ENCODE measurements around the gene EIF4G3.

Gene EIF4G3

DNA sequence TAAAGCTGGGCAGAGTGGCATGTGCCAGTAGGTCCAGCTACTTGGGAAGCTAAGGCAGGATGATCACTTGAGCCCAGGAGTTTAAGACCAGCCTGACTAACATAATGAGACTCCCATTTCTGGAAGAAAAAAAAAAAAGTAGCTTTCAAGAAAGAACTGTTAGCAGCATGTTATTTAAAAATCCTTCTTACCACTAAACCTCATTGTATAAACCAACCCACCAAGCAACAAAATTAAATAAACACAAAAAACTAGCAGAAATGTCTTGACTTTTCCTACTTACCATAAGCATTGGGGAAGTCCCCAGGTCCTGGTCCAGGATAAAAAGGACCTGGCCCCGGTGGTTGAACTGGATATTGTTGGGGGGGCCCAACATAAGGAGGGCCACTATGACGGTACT lies 196.6 kb downstream of the EIF4G3 start:
- no peak overlapping the region for H3K4me3 ChIP-seq (ENCODE audit: low read length)
- H3K79me2 ChIP-seq (ENCODE audit: control insufficient read depth, low read length): no peaks in the 10 kb centered on the region; the same call in 1 of the 2 replicates
- H3K36me3 ChIP-seq (ENCODE audit: control insufficient read depth, low read length): peaks cover 10% of the 10 kb centered on the region
- no peaks in the 10 kb centered on the region for H3K27me3 ChIP-seq (ENCODE audit: control insufficient read depth, low read length)
- no peak overlapping the region for H3K27ac ChIP-seq (ENCODE audit: low read depth, low read length)
- no peaks in the 10 kb centered on the region for H3K9me2 ChIP-seq (replicated peaks; ENCODE audit: control insufficient read depth, low read length)
- H4K20me1 ChIP-seq (ENCODE audit: control insufficient read depth, insufficient read depth, low read depth, low read length): no peaks in the 10 kb centered on the region
- H3K4me1 ChIP-seq (ENCODE audit: control insufficient read depth, low read length): no peaks in the 10 kb centered on the region
- H3K9me3 ChIP-seq (ENCODE audit: control insufficient read depth, insufficient read depth, low read length): no peaks in the 10 kb centered on the region
- H3K4me2 ChIP-seq (ENCODE audit: low read length): no peak overlapping the region
- peaks cover 7% of the 10 kb centered on the region; the same call in 1 of the 2 replicates for H3F3A ChIP-seq (ENCODE audit: control insufficient read depth, insufficient read depth)
- TF ChIP-seq, protein P1, sequence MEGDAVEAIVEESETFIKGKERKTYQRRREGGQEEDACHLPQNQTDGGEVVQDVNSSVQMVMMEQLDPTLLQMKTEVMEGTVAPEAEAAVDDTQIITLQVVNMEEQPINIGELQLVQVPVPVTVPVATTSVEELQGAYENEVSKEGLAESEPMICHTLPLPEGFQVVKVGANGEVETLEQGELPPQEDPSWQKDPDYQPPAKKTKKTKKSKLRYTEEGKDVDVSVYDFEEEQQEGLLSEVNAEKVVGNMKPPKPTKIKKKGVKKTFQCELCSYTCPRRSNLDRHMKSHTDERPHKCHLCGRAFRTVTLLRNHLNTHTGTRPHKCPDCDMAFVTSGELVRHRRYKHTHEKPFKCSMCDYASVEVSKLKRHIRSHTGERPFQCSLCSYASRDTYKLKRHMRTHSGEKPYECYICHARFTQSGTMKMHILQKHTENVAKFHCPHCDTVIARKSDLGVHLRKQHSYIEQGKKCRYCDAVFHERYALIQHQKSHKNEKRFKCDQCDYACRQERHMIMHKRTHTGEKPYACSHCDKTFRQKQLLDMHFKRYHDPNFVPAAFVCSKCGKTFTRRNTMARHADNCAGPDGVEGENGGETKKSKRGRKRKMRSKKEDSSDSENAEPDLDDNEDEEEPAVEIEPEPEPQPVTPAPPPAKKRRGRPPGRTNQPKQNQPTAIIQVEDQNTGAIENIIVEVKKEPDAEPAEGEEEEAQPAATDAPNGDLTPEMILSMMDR (IDR thresholded peaks at IDR 0.05; ENCODE audit: low read depth, low read length, poor library complexity, severe bottlenecking): no peak
- TF ChIP-seq EZH2phosphoT487 (IDR thresholded peaks at IDR 0.05; ENCODE audit: borderline replicate concordance, low read length): no peak

GRCh38 chr1:20978413-20978812 lies 198.3 kb downstream of the EIF4G3 start:
- no peak for TF ChIP-seq EZH2phosphoT487 (IDR thresholded peaks at IDR 0.05; ENCODE audit: borderline replicate concordance, low read length)
- TF ChIP-seq, protein P1 (IDR thresholded peaks at IDR 0.05; ENCODE audit: low read depth, low read length, poor library complexity, severe bottlenecking): no peak
- no peak overlapping the region for H3K4me2 ChIP-seq (ENCODE audit: low read length)
- peaks cover 5% of the 10 kb centered on the region; the same call in 1 of the 2 replicates for H3F3A ChIP-seq (ENCODE audit: control insufficient read depth, insufficient read depth)
- H3K4me3 ChIP-seq (ENCODE audit: low read length): no peak overlapping the region
- H3K9me2 ChIP-seq (replicated peaks; ENCODE audit: control insufficient read depth, low read length): no peaks in the 10 kb centered on the region
- H3K27ac ChIP-seq (ENCODE audit: low read depth, low read length): no peak overlapping the region
- no peaks in the 10 kb centered on the region for H4K20me1 ChIP-seq (ENCODE audit: control insufficient read depth, insufficient read depth, low read depth, low read length)
- no peaks in the 10 kb centered on the region for H3K9me3 ChIP-seq (ENCODE audit: control insufficient read depth, insufficient read depth, low read length)
- no peaks in the 10 kb centered on the region for H3K27me3 ChIP-seq (ENCODE audit: control insufficient read depth, low read length)
- H3K36me3 ChIP-seq (ENCODE audit: control insufficient read depth, low read length): peaks cover 13% of the 10 kb centered on the region
- H3K79me2 ChIP-seq (ENCODE audit: control insufficient read depth, low read length): no peaks in the 10 kb centered on the region; the same call in 1 of the 2 replicates
- no peaks in the 10 kb centered on the region for H3K4me1 ChIP-seq (ENCODE audit: control insufficient read depth, low read length)

DNA sequence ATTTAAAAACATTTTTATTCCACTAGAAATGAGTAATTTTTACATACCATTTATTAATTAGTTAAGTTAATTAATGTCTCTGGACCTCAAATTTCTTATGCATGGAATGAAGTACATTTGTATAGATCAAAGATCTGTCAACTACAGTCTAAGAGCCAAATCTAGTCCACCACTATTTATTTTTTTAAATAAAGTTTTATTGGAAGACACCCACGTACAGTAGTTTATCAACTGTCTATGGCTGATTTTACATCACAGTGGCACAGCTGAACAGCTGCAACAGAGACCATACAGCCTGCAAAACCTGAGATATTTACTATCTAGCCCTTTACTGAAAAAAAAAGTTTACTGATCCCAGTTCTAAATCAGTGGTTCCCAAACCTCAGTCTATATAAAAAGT lies 201.0 kb downstream of the EIF4G3 start:
- Histone ChIP-seq H4K20me1 (ENCODE audit: control insufficient read depth, insufficient read depth, low read depth, low read length) (no peaks in the 10 kb centered on the region), H3K27me3 (ENCODE audit: control insufficient read depth, low read length) (no peaks in the 10 kb centered on the region), H3K27ac (ENCODE audit: low read depth, low read length) (no peak overlapping the region), H3K36me3 (ENCODE audit: control insufficient read depth, low read length) (peaks cover 33% of the 10 kb centered on the region), H3K4me1 (ENCODE audit: control insufficient read depth, low read length) (no peaks in the 10 kb centered on the region), H3K4me3 (ENCODE audit: low read length) (no peak overlapping the region), H3F3A (ENCODE audit: control insufficient read depth, insufficient read depth) (no peaks in the 10 kb centered on the region), H3K9me2 (replicated peaks; ENCODE audit: control insufficient read depth, low read length) (no peaks in the 10 kb centered on the region), H3K9me3 (ENCODE audit: control insufficient read depth, insufficient read depth, low read length) (no peaks in the 10 kb centered on the region), H3K4me2 (ENCODE audit: low read length) (no peak overlapping the region), H3K79me2 (ENCODE audit: control insufficient read depth, low read length) (no peaks in the 10 kb centered on the region)
- no peak for TF ChIP-seq EZH2phosphoT487 (IDR thresholded peaks at IDR 0.05; ENCODE audit: borderline replicate concordance, low read length)
- TF ChIP-seq, protein P1 (IDR thresholded peaks at IDR 0.05; ENCODE audit: low read depth, low read length, poor library complexity, severe bottlenecking): no peak
